G401.6 (cell line): ENCODE results near the gene MYOCD.

Experiments
- FAIRE-seq: peaks from 2 replicates; lab custom pipeline; 2012; peaks lifted over from hg19 to GRCh38; lab: Jason Lieb, UNC

Gene MYOCD

GRCh38 chr17:12712415-12712814 is 46.7 kb downstream of the MYOCD start:
- FAIRE-seq: no peak

GRCh38 chr17:12712941-12713340 is 47.3 kb downstream of the MYOCD start:
- no peak for FAIRE-seq

DNA sequence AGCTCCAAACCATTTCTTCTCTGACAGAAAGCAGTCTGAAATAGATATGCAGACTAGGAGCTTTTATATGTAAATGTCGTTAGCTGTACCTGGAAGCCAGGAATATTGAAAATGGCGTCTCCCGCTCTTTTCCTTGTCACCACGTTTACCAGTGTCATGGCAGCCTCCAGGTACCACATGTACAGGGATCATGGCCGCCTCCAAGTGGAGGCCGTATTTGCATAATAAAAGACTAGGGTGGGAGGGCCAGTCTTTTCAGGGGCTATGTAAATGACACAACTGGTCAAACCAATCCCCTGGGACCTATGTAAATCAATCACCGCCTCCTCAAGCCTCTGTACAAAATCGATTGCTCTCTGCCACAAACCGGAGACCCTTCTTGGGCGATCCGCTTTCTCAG is 54.3 kb downstream of the MYOCD start:
- FAIRE-seq: no peak

- no peak for FAIRE-seq
These were observed 55.9 kb downstream of the MYOCD start for GRCh38 chr17:12721581-12721980.

DNA sequence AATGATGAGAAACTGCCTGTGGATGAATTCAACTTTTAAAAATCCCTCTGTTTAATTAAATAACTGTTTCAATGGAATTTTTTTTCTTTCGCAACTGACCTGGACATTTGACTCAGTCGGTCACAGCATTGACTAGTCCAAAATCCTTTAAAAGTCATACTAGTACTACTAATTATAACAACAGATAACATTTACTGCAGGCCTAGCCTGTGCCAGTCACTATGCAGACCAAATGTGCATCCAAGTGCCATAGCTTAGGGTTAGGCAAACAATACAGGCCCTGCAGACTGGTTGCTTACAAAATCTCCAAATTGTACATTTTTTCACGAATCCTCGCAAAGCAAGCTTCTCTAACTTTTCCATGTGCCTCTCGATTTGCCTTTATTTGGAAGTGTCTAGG is 56.6 kb downstream of the MYOCD start:
- no peak for FAIRE-seq

GRCh38 chr17:12726131-12726530 is 60.4 kb downstream of the MYOCD start:
- no peak for FAIRE-seq

DNA sequence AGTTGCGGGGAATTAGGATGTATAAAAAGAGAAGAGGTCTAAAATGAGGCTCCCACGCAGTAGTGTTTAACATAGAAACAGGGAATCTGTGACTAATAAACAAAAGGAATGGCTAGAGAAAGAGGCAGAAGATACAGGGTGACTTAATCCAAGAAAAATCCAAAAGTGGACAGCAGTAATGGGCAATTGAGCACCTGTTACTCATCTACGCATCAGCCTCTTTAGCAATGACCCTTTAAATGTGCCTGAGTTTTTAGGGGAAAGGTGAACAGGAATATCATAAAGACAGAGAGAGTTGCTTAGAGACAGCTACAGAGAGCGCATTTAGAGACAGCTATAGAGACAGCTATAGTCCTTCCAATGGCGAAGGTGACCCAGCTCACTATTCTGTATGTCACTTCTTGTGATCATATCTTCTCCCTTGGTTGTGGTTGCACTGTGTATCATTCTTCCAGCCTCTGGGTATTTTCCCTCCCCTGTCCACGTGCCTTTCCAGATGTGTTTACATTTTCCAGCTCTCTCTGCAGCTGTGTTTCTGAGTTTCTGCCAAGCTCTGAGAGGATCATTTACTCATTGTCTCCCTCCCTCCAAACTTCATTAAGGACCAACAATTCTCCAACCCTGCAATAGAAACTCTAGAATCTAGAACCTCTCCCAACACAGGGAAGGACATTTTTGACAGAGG is 61.5 kb downstream of the MYOCD start:
- no peak for FAIRE-seq

GRCh38 chr17:12727881-12728280 is 62.2 kb downstream of the MYOCD start:
- FAIRE-seq: no peak

DNA sequence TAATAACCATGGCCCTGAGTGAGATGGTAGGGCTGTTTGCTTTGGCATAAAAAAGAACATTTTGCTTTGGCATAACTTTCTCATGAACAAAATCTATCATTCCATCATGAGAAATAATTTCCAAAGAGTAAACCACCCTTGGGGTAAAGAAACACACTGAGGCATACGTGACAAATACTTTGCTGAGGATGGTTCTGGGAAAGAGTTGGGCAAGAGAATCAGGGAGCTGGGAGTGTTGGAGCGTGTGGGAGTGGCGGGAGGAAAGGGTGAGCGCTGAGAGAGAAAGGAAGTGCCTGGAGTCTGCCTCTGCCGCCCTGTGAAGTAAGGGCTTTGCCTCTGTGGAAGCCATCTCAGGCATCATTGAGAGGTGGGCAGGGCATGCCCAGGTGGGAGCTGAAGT is 63.4 kb downstream of the MYOCD start:
- no peak for FAIRE-seq

GRCh38 chr17:12730421-12730820 is 64.7 kb downstream of the MYOCD start:
- FAIRE-seq: no peak

GRCh38 chr17:12730931-12731521 is 65.3 kb downstream of the MYOCD start:
- no peak for FAIRE-seq

GRCh38 chr17:12731839-12732238 is 66.1 kb downstream of the MYOCD start:
- FAIRE-seq: no peak

GRCh38 chr17:12732366-12732765 is 66.7 kb downstream of the MYOCD start:
- no peak for FAIRE-seq

DNA sequence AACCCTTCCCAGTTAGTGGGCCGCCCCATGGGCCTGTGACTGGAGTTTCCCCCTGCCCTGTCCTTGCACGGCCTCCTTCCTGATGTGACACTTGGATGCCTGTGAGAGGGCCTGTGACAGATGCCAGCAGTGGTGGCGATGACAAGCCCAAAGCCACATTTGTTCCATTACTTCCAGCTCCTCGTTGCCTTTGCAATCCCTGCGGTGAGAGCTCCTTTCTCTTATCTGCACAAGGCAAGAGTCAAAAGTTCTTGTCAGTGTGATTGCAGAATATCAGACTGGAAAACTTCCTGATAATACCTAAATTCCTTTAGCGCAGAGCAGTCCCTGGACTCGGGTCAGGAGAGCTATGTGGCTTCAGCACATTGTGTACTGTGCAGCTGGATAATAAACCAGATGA is 69.2 kb downstream of the MYOCD start:
- FAIRE-seq: no peak

DNA sequence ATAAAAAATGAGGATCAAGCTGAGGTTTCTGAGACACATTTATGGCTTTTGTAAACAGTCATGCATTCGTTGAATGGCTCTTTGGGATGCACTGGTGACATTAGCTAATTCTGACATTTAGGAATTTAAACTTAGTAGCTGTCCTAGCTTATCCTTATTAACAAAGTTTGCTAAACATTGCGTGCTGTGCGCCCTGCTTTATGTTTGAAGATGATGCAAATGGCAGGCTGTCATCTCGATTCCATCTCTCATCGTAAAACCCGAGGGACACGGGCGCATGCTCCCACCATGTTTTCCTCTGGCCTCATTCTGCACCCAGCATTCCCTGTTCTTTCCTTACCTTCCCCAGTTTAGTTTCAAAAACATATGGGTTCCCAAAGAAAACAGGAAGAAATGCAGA is 69.8 kb downstream of the MYOCD start:
- FAIRE-seq: no peak

DNA sequence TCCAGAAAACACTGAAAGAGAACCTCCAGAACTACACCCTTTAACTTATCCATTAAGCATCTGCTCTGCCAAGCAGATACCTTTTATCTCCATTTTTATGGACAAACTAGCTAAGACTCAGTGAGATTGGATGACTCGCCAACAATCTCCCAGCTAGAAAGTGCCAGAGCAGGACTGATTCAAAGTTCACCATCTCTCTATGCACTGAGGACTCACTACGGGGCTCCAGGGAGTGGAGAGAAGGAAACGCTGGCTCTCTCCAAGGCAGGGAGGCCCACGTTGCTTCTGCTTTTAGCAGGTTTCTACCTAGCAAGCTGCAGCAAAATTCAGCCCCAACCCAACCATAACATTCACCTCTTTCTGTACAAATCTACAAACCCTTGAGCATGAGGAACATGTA is 70.8 kb downstream of the MYOCD start:
- FAIRE-seq: no peak

DNA sequence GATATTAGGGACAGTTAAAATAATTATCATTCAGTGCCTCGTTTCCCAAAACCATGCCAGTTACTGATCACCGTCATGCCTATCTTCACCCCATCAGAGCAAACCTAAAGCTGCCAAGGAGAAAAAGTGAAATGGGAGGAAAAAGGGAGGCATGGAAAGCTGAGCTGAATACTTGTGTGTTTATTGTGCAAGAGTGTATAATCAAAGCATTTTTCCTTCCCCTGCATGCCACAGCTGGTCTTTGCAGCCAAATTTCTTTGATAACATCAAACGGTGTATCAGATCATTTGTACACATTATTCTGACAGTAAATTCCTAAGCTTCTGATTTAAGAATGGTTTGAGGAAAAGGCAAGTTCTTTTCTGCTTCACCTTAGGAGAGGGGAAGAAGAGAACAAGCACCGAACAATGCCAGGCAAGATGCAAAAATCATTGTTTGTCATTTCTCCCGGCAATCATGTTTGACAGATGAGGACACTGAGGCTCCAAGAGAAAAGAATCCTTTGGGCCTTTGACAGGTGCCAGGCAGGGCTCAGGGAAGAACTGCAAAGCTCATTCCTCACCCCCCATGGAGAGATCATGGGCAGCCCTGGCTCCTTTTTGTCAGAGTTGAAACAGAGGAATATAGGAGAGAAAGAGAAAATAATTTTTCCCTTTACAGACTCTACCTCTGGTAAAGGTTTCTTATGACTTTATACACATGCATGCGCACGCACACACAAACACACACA is 72.2 kb downstream of the MYOCD start:
- no peak for FAIRE-seq

- no peak for FAIRE-seq
These were observed 72.9 kb downstream of the MYOCD start for GRCh38 chr17:12738624-12739023.

DNA sequence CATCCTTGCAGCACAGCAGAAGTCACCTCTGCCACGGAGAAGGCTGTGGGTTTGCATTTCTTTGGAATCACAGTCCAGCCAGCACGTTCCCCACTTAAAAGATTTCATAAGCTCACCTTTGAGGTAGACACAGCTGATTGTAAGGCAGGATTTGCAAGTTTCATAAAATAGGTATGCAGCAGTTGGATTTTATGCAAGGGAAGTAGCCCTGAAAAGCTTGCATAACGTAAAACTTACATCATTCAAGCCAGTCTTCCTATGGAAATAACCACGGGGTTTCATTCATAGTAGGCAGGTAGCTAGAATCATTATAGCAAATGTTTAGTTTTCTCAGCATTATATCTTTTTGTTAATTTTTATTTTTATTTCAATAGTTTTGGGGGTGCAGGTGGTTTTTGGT is 73.8 kb downstream of the MYOCD start:
- no peak for FAIRE-seq

GRCh38 chr17:12743046-12743445 is 77.4 kb downstream of the MYOCD start:
- FAIRE-seq: no peak

DNA sequence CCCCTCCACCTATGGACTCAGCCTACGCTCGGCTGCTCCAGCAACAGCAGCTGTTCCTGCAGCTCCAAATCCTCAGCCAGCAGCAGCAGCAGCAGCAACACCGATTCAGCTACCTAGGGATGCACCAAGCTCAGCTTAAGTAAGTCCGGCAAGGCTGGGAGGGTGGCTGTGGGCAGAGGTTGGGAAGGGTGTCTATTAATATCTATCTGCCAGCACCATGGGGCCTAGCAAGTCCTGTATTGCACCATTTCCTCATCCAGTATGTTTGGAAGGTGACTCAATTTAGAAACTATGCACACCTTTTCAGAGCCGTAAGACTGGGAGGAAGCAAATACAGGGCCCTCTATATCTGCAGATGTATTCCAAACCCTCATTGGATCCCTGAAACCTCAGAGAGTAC is 78.6 kb downstream of the MYOCD start:
- no peak for FAIRE-seq

GRCh38 chr17:12744786-12745185 is 79.1 kb downstream of the MYOCD start:
- FAIRE-seq: no peak

DNA sequence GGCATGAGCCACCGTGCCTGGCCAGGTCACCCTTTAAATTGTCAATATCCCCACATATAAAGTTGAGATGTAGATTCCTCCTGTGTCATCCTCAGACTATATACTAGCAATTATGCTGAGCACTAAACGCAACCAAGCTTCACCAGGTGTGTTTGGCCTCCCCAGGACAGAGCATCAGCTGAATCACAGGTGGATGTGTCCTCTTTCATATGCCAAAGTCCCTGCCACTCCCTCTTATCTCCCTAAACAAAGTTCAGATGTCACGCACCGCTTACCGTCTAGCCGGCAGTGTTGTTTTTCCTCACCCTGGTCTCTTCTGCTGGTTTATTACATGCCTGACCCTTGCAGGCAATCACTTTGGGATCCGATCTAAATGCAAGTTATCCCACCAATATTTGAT is 79.8 kb downstream of the MYOCD start:
- FAIRE-seq: no peak

- FAIRE-seq: no peak
These were observed 91.1 kb downstream of the MYOCD start for GRCh38 chr17:12756786-12757185.
